IMR-90 (cell line): ENCODE results near the gene ROPN1B. TPM values are rescaled to one million over a fixed set of nuclear protein-coding genes. Genes with fewer than 3 reads are reported as not detected.
"Not testable (repeated sequence)": the region's sequence is repeated elsewhere in the genome, so short reads cannot be mapped to it uniquely, and the experiment has no call there.

Source experiments
- ATAC-seq: fragments of 200-7000 bp; cut with Tn5 transposase; 2 replicates; pipeline ENCODE4 v1.9.1; 2020; ENCODE audit warnings: low read depth, mild to moderate bottlenecking, moderate library complexity
- BruUV-seq: library from RNA; stranded (reverse); fragments of 400-500 nt; replicated peaks from 2 replicates; lab custom pipeline; 2021; lab: Mats Ljungman, UMichigan
- CTCF ChIA-PET: fragments of 300-600 bp; formaldehyde crosslinking; extraction: SDS; loops from one replicate; lab custom pipeline; 2021; ENCODE audit warnings: antibody characterized with exemption; lab: Yijun Ruan, JAX
- POLR2A ChIA-PET: fragments of 300-600 bp; sonication (Branson Sonifier 250); formaldehyde crosslinking; loops from one replicate; lab custom pipeline; 2022; ENCODE audit warnings: antibody characterized with exemption; ENCODE audit not compliant: unreplicated experiment; lab: Charles Lee
- DNase-seq: peaks from one replicate; pipeline ENCODE4 v3.0.0; 2013
- H2AFZ ChIP-seq: replicated peaks from 2 replicates; pipeline ENCODE3; 2013; ENCODE audit warnings: low read length, mild to moderate bottlenecking; ENCODE audit not compliant: poor library complexity
- H2AK5ac ChIP-seq: 2 replicates; pipeline ENCODE4 v1.6.1; 2013; ENCODE audit warnings: low read depth, low read length, inconsistent platforms
- H2AK9ac ChIP-seq: replicated peaks from 2 replicates; pipeline ENCODE3; 2013; ENCODE audit warnings: mild to moderate bottlenecking, low read depth, low read length, moderate library complexity; ENCODE audit not compliant: poor library complexity
- H2BK120ac ChIP-seq: 2 replicates; pipeline ENCODE4 v1.6.1; 2013; ENCODE audit warnings: low read depth, low read length, inconsistent platforms
- H2BK15ac ChIP-seq: 3 replicates; pipeline ENCODE4 v1.6.1; 2013; ENCODE audit warnings: low read depth, low read length, inconsistent platforms
- H2BK20ac ChIP-seq: 2 replicates; pipeline ENCODE4 v1.6.1; 2013; ENCODE audit warnings: low read depth, mild to moderate bottlenecking, inconsistent platforms, low read length, moderate library complexity
- H2BK5ac ChIP-seq: 2 replicates; pipeline ENCODE4 v1.6.1; 2013; ENCODE audit warnings: mild to moderate bottlenecking, low read depth, low read length, inconsistent platforms; ENCODE audit not compliant: poor library complexity, severe bottlenecking
- H3K14ac ChIP-seq: replicated peaks from 2 replicates; pipeline ENCODE4 v1.6.1; 2013; ENCODE audit warnings: low read depth, low read length, inconsistent platforms
- H3K18ac ChIP-seq: 2 replicates; pipeline ENCODE4 v1.6.1; 2013; ENCODE audit warnings: low read depth, low read length, control low read depth
- H3K23ac ChIP-seq: 2 replicates; pipeline ENCODE4 v1.6.1; 2013; ENCODE audit warnings: low read depth, low read length, inconsistent platforms
- H3K27ac ChIP-seq: 2 replicates; pipeline ENCODE4 v1.5.1; 2013; ENCODE audit warnings: mild to moderate bottlenecking, control low read depth, low read length; ENCODE audit not compliant: insufficient read depth
- H3K27me3 ChIP-seq: 2 replicates; pipeline ENCODE4 v1.6.1; 2013; ENCODE audit warnings: low read length; ENCODE audit not compliant: control insufficient read depth, insufficient read depth
- H3K36me3 ChIP-seq: 2 replicates; pipeline ENCODE4 v1.6.1; 2013; ENCODE audit warnings: low read length, mixed read lengths; ENCODE audit not compliant: control insufficient read depth, insufficient read depth
- H3K4ac ChIP-seq: 2 replicates; pipeline ENCODE4 v1.6.1; 2013; ENCODE audit warnings: low read depth, low read length, inconsistent platforms
- H3K4me1 ChIP-seq: 2 replicates; pipeline ENCODE4 v1.6.1; 2013; ENCODE audit warnings: low read length, mixed read lengths; ENCODE audit not compliant: control insufficient read depth, insufficient read depth
- H3K4me2 ChIP-seq: 2 replicates; pipeline ENCODE4 v1.6.1; 2013; ENCODE audit warnings: low read depth, mild to moderate bottlenecking, control low read depth, low read length, moderate library complexity
- H3K4me3 ChIP-seq: 2 replicates; pipeline ENCODE4 v1.5.1; 2013; ENCODE audit warnings: low read depth, mild to moderate bottlenecking, control low read depth, low read length, moderate library complexity; ENCODE audit not compliant: insufficient read depth
- H3K56ac ChIP-seq: 2 replicates; pipeline ENCODE4 v1.6.1; 2013; ENCODE audit warnings: low read length, inconsistent platforms; ENCODE audit not compliant: insufficient read depth; ENCODE audit errors: extremely low read depth
- H3K79me1 ChIP-seq, 2 experiments: 2 replicates each; pipeline ENCODE4 v1.6.1; 2013; ENCODE audit warnings: low read length in 2 of 2, inconsistent platforms in 1 of 2, low read depth in 1 of 2
- H3K9ac ChIP-seq: 2 replicates; pipeline ENCODE4 v1.6.1; 2013; ENCODE audit warnings: low read depth, low read length, control low read depth
- H3K9me1 ChIP-seq: 2 replicates; pipeline ENCODE4 v1.6.1; 2013; ENCODE audit warnings: low read length, inconsistent platforms; ENCODE audit not compliant: insufficient read depth
- H3K9me3 ChIP-seq: 2 replicates; pipeline ENCODE4 v1.6.1; 2013; ENCODE audit warnings: low read length; ENCODE audit not compliant: control insufficient read depth, insufficient read depth
- H4K20me1 ChIP-seq: 2 replicates; pipeline ENCODE4 v1.6.1; 2013; ENCODE audit warnings: low read length, inconsistent platforms; ENCODE audit not compliant: insufficient read depth
- H4K5ac ChIP-seq: 2 replicates; pipeline ENCODE4 v1.6.1; 2013; ENCODE audit warnings: mild to moderate bottlenecking, low read depth, low read length, control low read depth
- H4K8ac ChIP-seq, 2 experiments: 2 replicates each; pipeline ENCODE4 v1.6.1; 2013; ENCODE audit warnings: low read depth in 2 of 2, low read length in 2 of 2, control low read depth in 1 of 2, inconsistent platforms in 1 of 2
- H4K91ac ChIP-seq: 2 replicates; pipeline ENCODE4 v1.6.1; 2013; ENCODE audit warnings: low read depth, low read length, inconsistent platforms; ENCODE audit not compliant: insufficient read depth
- RAD21 ChIP-seq: IDR thresholded peaks from 2 replicates; pipeline ENCODE4 v1.6.1; 2012; ENCODE audit warnings: low read length, improper control_type of control experiment
- SMC3 ChIP-seq: fragments of 150-350 bp; IDR thresholded peaks from 2 replicates; pipeline ENCODE4 v1.6.1; 2016; ENCODE audit warnings: low read depth, mild to moderate bottlenecking, antibody characterized with exemption, low read length, moderate library complexity
- WGBS, 2 experiments: methylation state at CpG; one replicate each; pipeline versions ENCODE4 v1.1.5 to v1.1.7; 2013; ENCODE audit warnings: missing lambda C conversion rate in 2 of 2; ENCODE audit not compliant: insufficient read length in 1 of 2; ENCODE audit errors: extremely low coverage in 2 of 2; 5-methylcytosine and 5-hydroxymethylcytosine counted together
- dilution Hi-C: fragments of 300-500 bp; cut with HindIII; formaldehyde crosslinking; loops from one replicate; pipeline ENCODE4 v1.14.3; 2018; ENCODE audit warnings: low sequenced_read_pairs; ENCODE audit not compliant: unreplicated experiment
- in situ Hi-C: fragments of 300-500 bp; cut with MboI; formaldehyde crosslinking; loops from 3 replicates; pipeline ENCODE4 v1.14.3; 2019; ENCODE audit warnings: low sequenced_read_pairs, inconsistent platforms, mixed read lengths
- intact Hi-C: fragments of 100-400 bp; cut with micrococcal nuclease; formaldehyde crosslinking; loops from 2 replicates; pipeline ENCODE4 v1.10.0; 2022
- polyA plus RNA-seq, 3 experiments: library from polyadenylated mRNA; depleted of rRNA; stranded (reverse); fragments of >200 nt; gene quantifications; 2 replicates each; pipeline ENCODE4 v1.2.3, GENCODE V29; 2012; ENCODE audit warnings: low replicate concordance in 1 of 3
- total RNA-seq: library from RNA; depleted of rRNA; stranded (reverse); fragments of >200 nt; gene quantifications from 2 replicates; pipeline ENCODE4 v1.2.3, GENCODE V29; 2012
- TF ChIP-seq, protein P1 (sequence below): conservative IDR thresholded peaks from 2 replicates; pipeline ENCODE4 v1.5.1; 2012; ENCODE audit warnings: mild to moderate bottlenecking, low read depth, low read length, improper control_type of control experiment

ROPN1B gene
- total and polyA plus RNA-seq, 2 of the 4 experiments (the other 2 are of a cell fraction) = not detected

DNA sequence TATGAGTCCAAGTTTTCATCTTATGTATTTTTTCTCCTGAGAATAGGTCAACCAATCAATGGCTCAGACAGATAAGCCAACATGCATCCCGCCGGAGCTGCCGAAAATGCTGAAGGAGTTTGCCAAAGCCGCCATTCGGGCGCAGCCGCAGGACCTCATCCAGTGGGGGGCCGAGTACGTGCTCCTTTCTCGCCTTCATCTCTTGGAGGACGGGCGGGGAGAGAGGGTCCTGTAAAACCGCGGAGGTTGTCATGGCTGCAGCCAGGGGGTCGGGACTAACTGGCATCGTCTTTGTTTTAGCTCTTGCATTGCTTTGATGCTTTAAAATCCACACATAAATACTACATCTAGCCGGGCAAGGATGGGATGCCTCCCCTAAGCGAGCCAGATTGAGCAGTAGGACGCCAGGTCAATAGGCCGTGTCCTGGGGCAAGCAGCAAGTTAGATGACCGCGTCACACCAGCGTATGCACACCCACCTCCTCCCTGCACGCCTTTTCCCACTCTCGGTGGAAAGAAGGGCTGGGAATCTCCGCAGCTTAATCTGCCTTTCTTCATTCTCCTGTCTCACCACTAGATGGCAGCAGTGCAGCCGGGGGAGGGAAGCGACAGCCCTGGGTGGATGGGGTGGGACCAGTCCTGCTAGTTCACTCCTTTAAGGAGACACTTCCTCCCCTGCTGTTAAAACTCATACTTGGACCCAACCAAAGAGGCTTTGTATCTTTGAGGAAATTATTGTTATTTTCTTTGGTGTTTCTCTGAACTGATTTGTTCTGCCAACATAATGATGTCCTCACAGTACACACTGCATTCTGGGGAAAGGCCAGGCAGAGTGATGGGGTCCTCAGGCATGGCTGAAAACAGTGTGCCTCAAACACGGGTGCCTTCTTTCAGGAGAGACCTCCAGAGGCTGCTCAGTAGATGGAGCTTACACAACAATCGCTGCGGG is 3.3 kb downstream of the ROPN1B start:
- H4K8ac ChIP-seq, H2BK120ac ChIP-seq, H3K4me1 ChIP-seq, H2AK5ac ChIP-seq, dilution Hi-C loops, H3K23ac ChIP-seq, H3K9me3 ChIP-seq, H2BK20ac ChIP-seq, H4K20me1 ChIP-seq, H3K4ac ChIP-seq, CTCF ChIA-PET, H3K27ac ChIP-seq, H2BK15ac ChIP-seq, H2BK5ac ChIP-seq, H2AK9ac ChIP-seq, H3K9ac ChIP-seq, POLR2A ChIA-PET, H3K79me1 ChIP-seq, H3K18ac ChIP-seq, H3K14ac ChIP-seq, H3K9me1 ChIP-seq, H3K36me3 ChIP-seq, H3K56ac ChIP-seq, BruUV-seq, H4K5ac ChIP-seq, H4K91ac ChIP-seq: not testable (repeated sequence)
- Histone ChIP-seq H2AFZ (peak overlapping the region; percentile 78), H3K27me3 (peaks cover 25% of the 10 kb centered on the region), H3K4me3 (peak overlapping the region; percentile 26; the same call in 1 of the 2 replicates), H3K4me2 (peak overlapping the region; percentile 89; the same call in 1 of the 2 replicates)
- WGBS, 2 experiments = 2% methylated on average over 9 of the region's 31 CpGs; no CpG with 5 or more reads in 1 of the 2 experiments
- in situ Hi-C loops (loop anchor here (25.0 kb wide), 1 partner anchor 415 kb away; the partner anchor contains the start of gene CFAP100), intact Hi-C loops (loop anchor here (5.0 kb wide), 1 partner anchor 160 kb away; no protein-coding TSS in a partner anchor)
- TF ChIP-seq RAD21 (peak; percentile 53), SMC3 (peak; percentile 34; the same call in 1 of the 2 replicates)
- TF ChIP-seq, protein P1, sequence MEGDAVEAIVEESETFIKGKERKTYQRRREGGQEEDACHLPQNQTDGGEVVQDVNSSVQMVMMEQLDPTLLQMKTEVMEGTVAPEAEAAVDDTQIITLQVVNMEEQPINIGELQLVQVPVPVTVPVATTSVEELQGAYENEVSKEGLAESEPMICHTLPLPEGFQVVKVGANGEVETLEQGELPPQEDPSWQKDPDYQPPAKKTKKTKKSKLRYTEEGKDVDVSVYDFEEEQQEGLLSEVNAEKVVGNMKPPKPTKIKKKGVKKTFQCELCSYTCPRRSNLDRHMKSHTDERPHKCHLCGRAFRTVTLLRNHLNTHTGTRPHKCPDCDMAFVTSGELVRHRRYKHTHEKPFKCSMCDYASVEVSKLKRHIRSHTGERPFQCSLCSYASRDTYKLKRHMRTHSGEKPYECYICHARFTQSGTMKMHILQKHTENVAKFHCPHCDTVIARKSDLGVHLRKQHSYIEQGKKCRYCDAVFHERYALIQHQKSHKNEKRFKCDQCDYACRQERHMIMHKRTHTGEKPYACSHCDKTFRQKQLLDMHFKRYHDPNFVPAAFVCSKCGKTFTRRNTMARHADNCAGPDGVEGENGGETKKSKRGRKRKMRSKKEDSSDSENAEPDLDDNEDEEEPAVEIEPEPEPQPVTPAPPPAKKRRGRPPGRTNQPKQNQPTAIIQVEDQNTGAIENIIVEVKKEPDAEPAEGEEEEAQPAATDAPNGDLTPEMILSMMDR = peak; percentile 50
- ATAC-seq (peak; percentile 97), DNase-seq (peak; percentile 12)
